Measurements from ENCODE around the gene NUDT14.

Gene NUDT14

GRCh38 chr14:105146976-105147635 is 34.0 kb downstream of the NUDT14 start:
- DNase-seq (ENCODE audit: low read depth, low spot score) = no peak
- ChIA-PET POLR2A (no interaction called here), CTCF (no interaction called here)
- TF ChIP-seq, protein P1, sequence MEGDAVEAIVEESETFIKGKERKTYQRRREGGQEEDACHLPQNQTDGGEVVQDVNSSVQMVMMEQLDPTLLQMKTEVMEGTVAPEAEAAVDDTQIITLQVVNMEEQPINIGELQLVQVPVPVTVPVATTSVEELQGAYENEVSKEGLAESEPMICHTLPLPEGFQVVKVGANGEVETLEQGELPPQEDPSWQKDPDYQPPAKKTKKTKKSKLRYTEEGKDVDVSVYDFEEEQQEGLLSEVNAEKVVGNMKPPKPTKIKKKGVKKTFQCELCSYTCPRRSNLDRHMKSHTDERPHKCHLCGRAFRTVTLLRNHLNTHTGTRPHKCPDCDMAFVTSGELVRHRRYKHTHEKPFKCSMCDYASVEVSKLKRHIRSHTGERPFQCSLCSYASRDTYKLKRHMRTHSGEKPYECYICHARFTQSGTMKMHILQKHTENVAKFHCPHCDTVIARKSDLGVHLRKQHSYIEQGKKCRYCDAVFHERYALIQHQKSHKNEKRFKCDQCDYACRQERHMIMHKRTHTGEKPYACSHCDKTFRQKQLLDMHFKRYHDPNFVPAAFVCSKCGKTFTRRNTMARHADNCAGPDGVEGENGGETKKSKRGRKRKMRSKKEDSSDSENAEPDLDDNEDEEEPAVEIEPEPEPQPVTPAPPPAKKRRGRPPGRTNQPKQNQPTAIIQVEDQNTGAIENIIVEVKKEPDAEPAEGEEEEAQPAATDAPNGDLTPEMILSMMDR (IDR thresholded peaks at IDR 0.05; ENCODE audit: insufficient read depth, low read length, missing control alignments) = no peak
- H3K4me3 ChIP-seq (ENCODE audit: low read depth, low read length) = no peak overlapping the region

GRCh38 chr14:105146181-105146975 is 34.7 kb downstream of the NUDT14 start:
- CTCF ChIA-PET = no interaction called here
- POLR2A ChIA-PET = no interaction called here
- H3K4me3 ChIP-seq (ENCODE audit: low read depth, low read length) = no peak overlapping the region
- DNase-seq (ENCODE audit: low read depth, low spot score) = no peak
- TF ChIP-seq, protein P1 (IDR thresholded peaks at IDR 0.05; ENCODE audit: insufficient read depth, low read length, missing control alignments) = no peak

GRCh38 chr14:105145381-105146180 is 35.5 kb downstream of the NUDT14 start:
- TF ChIP-seq, protein P1 (IDR thresholded peaks at IDR 0.05; ENCODE audit: insufficient read depth, low read length, missing control alignments) = no peak
- CTCF ChIA-PET = no interaction called here
- DNase-seq (ENCODE audit: low read depth, low spot score) = no peak
- H3K4me3 ChIP-seq (ENCODE audit: low read depth, low read length) = no peak overlapping the region
- POLR2A ChIA-PET = no interaction called here

GRCh38 chr14:105144666-105145380 is 36.3 kb downstream of the NUDT14 start:
- TF ChIP-seq, protein P1 (IDR thresholded peaks at IDR 0.05; ENCODE audit: insufficient read depth, low read length, missing control alignments) = no peak
- ChIA-PET POLR2A (no interaction called here), CTCF (no interaction called here)
- no peak for DNase-seq (ENCODE audit: low read depth, low spot score)
- no peak overlapping the region for H3K4me3 ChIP-seq (ENCODE audit: low read depth, low read length)

GRCh38 chr14:105144026-105144665 is 37.0 kb downstream of the NUDT14 start:
- ChIA-PET CTCF (no interaction called here), POLR2A (no interaction called here)
- H3K4me3 ChIP-seq (ENCODE audit: low read depth, low read length) = no peak overlapping the region
- TF ChIP-seq, protein P1 (IDR thresholded peaks at IDR 0.05; ENCODE audit: insufficient read depth, low read length, missing control alignments) = no peak
- DNase-seq (ENCODE audit: low read depth, low spot score) = no peak
